ENCODE measurements around the gene APLNR. TPM values are rescaled to one million over a fixed set of nuclear protein-coding genes. Genes with fewer than 3 reads are reported as not detected.
"Not testable (repeated sequence)": the region's sequence is repeated elsewhere in the genome, so short reads cannot be mapped to it uniquely, and the experiment has no call there.

The APLNR gene
- 0.90 and 1.0 TPM in 2 replicates for total RNA-seq

DNA sequence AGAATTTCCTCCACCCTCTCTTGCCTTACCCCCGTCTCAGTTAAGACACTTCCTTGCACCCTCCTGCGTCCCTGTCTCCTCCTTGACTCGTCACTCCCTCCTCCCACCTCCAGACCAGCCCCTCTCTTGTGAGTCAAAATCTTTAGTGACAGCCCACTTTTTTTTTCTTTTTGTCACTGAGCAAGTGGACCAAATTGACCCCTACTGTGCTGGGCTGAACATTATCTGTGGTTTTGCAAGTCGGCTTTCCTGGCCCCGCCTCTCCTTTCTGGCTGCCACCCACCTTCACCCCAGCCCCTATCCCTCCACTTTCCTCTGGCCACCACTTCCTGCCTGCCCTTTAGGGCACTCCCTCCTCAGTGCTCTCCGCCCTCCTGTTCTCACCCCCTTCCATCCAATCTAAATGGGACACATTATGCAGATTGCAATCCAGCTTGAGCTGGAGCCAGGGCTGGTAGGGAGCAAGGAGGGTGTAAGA is at the start of gene APLNR:
TSS of gene APLNR (minus strand) at position 47 of the 478 bp plus-strand sequence. CDS start 246 bp downstream, outside the sequence.
- no peak for DNase-seq (ENCODE audit: low read depth in 2 of 2)

DNA sequence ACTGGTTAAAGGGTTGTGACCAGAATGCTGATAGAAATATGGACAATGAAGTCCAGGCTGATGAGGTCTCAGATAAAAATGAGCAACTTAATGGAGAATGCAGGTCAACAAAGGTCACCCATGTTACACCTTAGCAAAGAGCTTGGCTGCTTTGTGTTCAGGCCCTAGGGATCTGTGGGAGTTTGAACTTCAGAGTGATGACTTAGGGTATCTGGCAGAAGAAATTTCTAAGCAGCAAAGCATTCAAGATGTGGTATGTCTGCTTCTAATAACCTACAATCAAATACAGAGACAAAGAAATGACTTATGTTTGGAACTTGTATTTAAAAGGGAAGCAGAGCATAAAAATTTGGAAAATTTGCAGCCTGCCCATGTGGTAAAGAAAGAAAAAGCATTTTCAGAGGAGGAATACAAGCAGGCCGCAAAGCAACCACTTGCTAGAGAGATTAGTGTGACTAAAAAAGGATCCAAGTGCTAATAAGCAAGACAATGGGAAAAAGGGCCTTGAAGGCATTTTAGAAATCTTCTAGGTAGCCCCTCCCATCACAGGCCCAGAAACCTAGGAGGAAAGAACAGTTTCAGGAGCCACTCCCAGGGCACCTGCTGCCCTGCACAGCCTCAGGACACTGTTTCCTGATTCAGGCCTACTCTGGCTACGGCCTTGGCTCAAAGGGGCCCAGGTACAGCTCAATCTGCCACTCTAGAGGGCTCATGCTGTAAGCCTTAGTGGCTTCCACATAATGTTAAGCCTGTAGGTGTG is 46.4 kb upstream of the APLNR start:
- no peak for DNase-seq (ENCODE audit: low read depth in 2 of 2)

DNA sequence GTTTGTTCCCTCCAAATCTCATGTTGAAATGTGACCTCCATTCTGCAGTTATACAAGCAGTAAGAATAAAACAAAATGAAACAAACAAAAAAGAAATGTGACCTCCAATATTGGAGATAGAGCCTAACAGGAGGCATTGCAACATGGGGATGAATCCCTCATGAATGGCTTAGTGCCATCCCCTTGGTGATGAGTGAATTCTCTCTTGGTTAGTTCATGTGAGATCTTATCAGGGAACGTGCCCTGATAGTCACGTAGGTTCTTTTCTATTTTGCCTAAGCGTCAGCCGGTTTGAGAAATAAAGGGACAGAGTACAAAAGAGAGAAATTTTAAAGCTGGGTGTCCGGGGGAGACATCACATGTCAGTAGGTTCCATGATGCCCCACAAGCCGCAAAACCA is 44.5 kb upstream of the APLNR start:
- not testable (repeated sequence) for DNase-seq (ENCODE audit: low read depth in 2 of 2)

DNA sequence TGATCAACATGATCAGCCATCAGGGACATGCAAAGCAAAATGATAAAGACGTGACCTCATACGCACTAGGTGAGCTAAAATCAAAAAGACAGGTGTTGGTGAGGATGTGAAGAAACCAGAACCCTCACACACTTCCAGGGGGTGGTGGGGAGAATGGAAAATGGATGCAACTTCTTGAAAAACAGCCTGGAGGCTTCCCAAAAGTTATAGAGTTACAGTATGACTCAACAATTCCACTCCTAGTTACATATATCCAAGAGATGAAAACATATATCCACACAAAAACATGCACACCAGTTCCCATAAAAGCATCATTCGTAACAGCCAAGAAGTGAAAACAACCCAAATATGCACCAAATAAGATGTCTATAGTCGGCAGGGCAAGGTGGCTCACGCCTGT is 42.1 kb upstream of the APLNR start:
- no peak for DNase-seq (ENCODE audit: low read depth in 2 of 2)

DNA sequence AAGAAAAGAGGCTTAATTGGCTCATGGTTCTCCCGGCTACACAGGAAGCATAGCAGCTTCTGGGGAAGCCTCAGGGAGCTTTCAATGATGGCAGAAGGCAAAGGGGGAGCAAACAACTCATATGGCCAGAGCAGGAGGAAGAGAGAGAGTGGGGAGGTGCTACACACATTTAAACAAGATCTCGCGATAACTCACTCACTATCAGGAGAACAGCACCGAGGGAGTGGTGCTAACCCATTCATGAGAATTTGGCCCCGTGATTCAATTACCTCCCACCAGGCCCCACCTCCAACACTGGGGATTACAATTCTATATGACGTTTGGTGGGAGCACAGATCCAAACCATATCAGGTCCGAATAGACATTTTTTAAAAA is 41.7 kb upstream of the APLNR start:
- DNase-seq (ENCODE audit: low read depth in 2 of 2): no peak

DNA sequence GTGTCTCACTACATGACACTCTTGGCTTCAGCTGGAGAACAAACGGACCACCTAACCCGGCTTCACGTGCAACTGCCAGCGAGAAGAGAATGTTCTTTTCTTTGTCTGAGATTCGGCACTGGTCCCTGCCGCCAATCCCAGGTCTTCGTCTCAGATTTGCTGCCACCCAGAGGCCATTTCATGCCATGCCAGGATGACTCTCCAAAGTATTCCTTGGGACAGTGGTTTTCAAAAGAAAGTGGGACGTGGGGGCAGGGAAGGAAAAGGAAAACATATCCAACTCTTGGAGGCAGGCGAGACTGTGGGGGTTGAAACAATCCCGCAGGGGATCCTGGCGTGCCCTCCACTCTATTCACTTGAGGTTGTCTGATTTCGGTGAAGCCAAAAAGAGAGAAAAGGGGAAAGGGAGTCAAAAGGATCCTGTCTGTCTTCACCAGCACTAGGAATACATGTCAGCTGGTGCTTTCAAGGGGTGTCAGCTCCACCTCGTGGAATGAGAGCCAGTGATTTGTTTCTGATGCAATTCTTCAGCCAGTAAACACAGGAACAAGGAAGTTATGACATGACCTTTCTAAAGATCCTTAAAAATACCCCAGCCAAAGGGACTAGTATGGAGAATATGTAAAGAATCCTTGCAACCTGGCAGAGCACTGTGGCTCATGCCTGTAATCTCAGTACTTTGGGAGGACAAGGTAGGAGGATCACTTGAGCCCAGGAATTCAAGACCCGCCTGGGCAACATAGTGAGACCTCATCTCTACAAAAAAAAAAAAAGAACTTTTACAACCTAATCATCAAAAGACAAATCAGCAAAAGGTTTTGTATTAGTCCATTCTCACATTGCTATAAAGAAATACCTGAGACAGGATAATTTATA is 41.0 kb upstream of the APLNR start:
- DNase-seq (ENCODE audit: low read depth in 2 of 2): peak in 1 of 2 donors; percentile 85

DNA sequence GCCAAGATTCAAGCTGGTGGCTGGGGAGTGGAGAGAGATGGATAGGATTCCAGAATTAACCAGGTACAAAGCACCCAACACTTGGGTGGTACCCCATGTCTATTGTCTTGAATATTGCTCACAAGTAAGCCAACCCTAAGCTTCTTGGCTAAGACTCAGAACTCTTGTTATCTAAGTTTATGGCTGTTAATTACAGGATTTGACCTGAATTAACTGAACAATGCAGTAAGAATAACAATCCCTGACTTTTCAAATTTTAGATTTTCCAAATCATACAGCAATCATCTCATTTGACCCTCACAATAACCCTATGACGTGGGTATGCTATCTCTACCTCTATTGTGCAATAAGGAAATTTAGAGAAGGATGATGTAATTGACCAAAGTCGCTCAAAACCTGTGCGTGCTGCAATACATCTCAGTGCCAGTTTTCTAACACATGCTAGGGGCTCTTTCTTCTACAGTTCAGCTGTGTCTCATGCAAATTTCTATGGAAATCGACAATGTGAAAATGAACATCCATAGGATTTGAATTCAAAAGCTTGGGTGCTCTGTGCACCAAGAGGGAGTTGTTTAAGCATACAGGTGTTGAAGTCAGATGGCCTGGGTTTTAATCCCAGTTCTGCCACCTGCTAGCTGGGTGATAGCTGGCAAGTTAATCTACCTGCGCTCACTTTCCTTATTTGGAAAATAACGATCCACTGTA is 40.1 kb upstream of the APLNR start:
- no peak for DNase-seq (ENCODE audit: low read depth in 2 of 2)

DNA sequence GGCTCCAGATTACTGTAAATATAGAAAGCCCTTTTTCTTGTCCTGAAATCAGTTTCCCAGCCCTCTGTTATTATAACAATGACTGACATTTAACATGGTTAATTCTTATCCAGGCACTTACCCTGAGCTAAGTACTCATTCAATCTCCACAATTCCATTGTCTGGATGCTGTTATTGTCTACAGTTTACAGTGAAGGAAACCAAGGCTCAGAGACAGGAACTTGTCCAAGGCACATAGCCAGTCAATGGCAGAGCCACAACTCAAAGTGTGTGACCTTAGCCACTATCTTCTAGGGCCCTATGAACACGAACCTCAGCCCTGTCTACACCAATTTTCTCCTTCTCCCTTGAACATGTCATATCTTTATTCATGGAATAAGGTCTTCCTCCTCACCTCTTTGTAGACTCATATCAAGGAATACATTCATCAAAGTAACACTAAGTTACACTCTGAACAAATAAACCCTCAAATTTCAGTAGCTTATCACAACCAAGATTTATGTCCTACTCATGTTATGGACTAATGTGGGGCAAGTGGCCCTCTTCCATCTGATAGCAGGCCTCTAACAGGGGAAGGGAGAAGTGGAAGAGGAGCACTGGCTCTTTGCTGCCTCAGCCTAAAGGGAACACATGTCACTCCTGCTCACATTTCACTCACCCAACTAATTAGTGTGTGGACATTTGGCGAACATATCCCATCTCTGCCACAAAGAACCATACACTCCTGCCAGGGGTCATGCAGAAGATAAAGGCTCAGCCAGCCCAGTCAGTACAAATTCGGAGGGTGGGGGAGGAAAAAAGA is 39.3 kb upstream of the APLNR start:
- peak in 1 of 2 donors; percentile 36 for DNase-seq (ENCODE audit: low read depth in 2 of 2)

DNA sequence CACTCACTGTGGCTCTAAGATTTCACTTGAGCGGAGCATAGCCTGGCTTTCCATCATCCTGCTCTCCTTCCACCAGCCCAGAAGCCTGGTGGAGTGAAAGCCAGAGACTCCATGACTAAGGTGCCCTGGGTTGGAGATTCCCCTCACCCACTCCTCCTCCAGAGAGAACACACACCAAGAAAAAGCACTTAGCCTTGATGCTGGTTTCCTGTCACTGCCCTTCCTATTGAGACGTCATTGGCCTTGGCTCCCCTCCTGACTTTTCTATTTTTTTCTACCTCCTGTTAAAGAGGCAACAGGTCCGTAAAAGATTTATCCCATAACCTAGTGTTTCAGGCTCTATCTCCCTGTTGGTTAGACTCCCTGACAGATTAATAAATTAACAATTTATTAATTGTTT is 38.5 kb upstream of the APLNR start:
- DNase-seq (ENCODE audit: low read depth in 2 of 2): peak in 1 of 2 donors; percentile 53

DNA sequence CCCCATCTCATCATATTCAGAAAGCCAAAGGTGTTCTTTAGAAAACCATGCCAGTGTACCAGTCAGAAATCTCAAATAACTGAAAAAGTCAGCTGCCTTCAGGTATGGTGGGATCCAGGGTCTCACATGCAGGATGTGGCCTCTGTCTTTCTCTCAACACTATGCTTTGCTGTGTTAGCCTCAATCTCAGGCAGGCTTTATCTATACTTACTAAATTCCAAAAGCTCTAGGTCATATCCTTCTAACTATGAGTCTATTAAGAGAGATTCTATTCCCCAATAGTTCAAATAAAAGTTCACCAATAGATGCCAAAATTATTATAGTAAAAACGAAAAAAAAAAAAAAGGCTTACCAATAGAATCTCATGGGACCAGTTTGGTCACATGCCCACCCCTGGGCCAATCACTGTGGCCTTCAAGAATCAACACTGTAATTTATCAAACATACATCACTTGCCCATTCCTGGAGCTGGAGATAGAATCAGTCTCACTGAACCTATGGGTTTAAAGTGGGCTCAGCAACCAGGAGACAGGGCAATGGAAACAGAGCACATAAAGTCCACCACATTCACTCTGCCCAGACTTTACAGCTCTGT is 38.0 kb upstream of the APLNR start:
- DNase-seq (ENCODE audit: low read depth in 2 of 2): no peak

DNA sequence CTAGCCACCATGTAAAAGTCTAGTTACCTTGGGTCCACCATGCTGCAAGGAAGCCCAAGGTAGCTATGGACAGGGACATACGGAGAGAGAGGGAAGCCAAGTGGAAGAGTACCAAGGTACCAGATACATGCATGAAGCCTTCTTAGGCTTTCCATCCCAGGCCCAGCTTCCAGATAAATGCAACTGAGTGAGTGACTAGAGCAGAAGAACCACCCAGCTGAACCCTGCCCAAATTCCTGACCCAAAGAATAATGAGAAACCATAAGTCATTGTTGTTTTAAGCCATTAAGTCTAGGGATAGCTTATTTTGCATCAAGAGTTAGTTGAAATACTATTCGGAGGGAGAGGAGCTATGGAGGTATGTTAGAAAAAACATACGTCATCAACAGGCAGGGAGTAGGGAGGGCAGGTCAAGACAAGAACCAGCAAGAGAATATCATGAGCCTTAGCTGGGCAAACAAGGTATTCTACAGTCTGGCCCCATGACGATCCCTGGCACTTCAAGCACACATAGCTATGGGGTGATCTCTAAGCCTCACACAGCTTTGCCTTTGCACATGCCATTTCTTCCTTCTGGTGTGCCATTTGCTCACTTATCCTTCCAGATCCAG is 36.5 kb upstream of the APLNR start:
- no peak for DNase-seq (ENCODE audit: low read depth in 2 of 2)

DNA sequence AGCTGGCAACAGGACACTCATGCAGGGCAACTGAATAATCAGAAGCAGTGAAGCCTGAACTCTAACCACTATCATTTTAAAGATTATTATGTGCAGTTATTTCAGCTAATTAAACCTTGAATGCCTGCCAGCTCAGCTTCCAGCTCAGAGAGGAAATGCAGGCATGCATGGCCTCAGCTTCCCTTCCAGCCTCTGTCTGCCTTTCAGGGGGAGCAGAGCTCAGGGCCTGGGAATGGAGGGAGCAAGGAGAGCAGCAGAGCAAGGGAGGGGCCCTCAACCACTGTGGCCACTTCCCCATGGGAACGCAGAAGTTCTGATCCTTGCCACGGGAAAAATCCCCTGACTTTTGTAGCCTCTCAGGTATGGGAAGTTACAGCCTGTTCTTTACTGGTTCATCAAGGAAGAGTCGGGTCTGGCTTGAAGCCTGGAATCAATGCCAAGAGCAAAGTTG is 32.5 kb upstream of the APLNR start:
- peak in 1 of 2 donors; percentile 42 for DNase-seq (ENCODE audit: low read depth in 2 of 2)

DNA sequence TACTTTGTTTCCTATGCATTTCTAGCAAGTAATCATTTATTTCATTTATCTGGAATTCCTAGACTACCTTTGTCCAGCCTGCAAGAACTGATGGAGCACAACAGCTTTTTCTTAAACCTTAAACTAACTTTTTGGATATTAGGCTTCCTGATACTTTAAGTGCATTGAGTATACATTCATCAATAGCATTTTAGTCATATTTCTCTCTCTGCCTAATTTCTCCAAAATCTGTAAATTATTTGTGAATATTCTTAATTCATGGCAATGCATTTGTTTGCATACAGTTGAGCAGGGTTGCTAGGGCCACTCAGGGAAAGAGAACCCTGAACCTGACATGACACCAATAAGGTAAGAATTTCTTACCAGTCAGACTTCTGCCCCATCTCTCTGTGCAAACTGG is 29.1 kb upstream of the APLNR start:
- DNase-seq (ENCODE audit: low read depth in 2 of 2): no peak

DNA sequence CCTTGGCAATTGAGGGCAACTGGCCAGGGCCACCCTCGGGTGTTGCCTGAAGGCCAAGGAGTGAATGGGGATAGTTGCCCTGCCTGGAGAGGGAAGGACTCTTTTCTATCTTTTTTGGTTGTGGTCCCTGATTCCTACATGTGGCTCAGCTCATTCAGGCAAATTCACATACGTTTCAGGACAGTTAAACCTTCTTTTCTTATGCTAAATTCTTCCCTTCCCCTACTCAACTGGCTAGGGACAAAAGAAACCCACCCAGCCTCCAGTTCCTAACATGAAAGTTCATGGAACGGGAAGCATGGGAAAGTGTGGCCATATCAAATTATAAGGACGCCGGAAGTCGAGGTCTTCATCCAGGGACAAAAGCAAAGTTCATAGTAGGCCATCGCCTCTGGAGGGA is 26.3 kb upstream of the APLNR start:
- DNase-seq (ENCODE audit: low read depth in 2 of 2): no peak

DNA sequence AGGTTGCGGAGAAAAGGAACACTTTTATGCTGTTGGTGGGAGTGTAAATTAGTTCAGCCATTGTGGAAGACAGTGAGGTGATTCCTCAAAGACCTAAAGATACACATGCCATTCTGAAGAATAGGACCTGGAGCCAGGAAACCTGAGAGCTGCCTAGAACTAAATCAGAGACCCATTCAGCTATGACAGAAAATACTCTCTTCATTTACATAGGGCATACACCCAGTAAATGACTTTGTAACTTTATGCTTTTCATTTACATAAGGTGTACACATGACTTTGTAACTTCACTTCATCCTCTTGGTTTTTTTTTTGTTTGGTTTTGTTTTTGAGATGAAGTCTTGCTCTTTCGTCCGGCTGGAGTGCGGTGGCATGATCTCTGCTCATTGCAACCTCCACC is 25.1 kb upstream of the APLNR start:
- DNase-seq (ENCODE audit: low read depth in 2 of 2): no peak

DNA sequence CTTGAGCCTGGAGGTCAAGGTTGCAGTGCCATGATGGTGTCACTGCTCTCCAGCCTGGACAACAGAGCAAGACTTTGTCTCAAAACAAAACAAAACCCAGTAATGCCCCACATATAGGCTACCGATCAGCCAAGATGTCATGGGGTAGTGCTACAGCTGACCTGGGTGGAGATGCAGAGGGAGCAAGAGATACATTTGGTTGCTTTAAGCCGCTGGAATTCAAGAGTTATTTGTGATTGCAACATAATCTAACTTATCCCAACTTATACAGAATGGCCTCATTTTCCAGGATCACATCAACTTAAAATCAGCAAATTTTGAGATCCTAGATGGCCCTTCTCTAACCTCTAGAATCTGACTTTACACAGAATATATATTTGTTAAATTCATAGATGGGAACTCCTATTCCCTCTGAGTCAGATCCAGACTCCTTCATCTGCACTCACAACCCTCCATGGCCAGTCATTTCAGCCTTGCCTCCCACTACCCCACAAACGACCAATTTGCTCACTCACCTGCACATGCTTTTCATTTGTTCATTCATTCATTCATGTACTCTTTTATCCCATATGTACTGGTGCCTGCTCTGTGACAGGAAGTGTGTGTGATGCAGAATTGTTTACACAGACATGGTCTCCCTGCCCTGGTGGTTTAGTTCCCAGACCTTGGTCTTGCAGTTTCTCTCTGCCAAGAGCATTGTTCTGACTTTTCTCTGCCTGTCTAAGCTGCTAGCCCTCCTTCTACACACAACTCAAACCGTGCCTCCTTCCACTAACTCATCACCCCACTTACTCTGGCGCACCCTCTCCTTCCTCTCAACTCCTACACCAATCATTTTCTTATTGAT is 24.1 kb upstream of the APLNR start:
- DNase-seq (ENCODE audit: low read depth in 2 of 2): peak; percentile 48 to 81

DNA sequence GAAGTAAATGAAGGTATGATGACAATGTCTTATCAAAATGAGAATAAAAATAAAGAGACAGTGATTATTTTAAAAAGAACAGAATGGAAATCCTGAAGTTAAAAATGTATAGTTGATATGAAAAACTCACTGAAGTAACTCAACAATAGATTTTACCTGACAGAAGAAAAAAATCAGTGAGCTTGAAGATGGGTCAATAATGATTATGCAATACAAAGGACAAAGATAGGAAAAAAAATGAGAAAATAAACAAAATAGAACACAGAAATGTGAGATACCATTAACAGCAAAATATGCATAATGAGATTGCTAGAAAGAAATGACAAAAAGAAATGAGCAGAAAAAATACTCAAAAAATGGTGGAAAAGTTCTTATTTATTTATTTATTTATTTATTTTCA is 19.1 kb upstream of the APLNR start:
- DNase-seq (ENCODE audit: low read depth in 2 of 2): no peak

DNA sequence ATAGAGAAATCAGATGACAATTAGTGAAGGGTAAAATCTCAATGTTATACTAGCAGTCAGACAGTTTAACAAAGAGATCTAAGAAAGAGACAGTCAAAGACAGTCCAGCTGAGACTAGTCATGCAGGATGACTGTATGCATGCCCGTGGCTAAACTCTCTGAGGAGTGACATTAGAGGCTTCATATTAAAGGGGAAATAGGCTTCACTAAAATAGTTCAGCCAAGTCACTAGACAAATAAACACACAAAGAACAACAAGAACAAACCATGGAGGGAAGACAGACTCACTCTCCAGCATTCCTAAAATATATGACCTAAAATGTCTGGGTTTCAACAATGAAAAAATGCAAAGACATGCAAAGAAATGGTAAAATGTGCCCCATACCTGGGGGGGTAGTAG is 18.6 kb upstream of the APLNR start:
- DNase-seq (ENCODE audit: low read depth in 2 of 2): no peak

DNA sequence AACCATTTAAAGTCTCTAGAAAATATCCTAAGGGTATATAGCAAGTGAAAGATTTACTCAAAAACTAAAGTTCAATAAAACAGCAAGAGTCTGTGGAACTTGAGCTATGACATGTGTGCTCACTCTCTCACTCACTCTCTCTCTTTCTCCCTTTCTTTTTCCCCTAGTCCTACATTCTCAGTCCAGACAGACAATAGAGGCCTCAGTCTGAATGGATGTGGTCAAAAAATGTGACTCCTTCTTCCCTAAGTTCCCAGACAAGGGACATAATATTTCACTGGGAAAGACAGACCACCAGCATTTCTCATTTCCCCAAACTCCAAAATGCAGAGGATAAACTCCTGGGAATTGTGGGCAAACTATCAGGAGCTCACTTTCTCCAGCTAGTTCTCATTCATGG is 17.6 kb upstream of the APLNR start:
- DNase-seq (ENCODE audit: low read depth in 2 of 2): no peak
